GM21515 (cell line): Measurements from ENCODE around the gene CYP4F22.

Experiments
- ATAC-seq: cut with Tn5 transposase; IDR thresholded peaks from one replicate; pipeline ENCODE4 v1.9.1; 2021; ENCODE audit not compliant: unreplicated experiment

The CYP4F22 gene

GRCh38 chr19:15534957-15535864 lies 26.9 kb downstream of the CYP4F22 start:
- no peak for ATAC-seq

- no peak for ATAC-seq
Measured at GRCh38 chr19:15536350-15536749, 28.0 kb downstream of the CYP4F22 start.

- ATAC-seq = no peak
Measured at GRCh38 chr19:15538774-15539173, 30.4 kb downstream of the CYP4F22 start.

DNA sequence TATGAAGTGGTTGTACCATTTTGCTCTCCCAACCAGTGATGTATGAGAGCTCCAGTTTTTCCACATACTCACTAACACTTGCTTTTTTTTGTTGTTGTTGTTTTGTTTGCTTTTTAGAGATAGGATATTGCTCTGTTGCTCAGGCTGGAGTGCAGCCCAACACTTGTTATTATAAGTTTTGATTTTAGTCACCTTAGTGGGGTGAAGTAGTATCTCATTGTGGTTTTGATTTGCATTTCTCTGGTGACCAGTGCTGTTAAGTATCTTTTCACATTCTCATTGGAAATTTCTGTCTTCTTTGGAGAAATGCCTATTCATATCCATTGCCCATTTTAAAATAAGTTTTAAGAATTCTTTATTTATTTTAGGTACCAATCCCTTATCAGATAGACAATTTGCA lies 31.3 kb downstream of the CYP4F22 start:
- no peak for ATAC-seq

- no peak for ATAC-seq
Measured at GRCh38 chr19:15540435-15540834, 32.1 kb downstream of the CYP4F22 start.

DNA sequence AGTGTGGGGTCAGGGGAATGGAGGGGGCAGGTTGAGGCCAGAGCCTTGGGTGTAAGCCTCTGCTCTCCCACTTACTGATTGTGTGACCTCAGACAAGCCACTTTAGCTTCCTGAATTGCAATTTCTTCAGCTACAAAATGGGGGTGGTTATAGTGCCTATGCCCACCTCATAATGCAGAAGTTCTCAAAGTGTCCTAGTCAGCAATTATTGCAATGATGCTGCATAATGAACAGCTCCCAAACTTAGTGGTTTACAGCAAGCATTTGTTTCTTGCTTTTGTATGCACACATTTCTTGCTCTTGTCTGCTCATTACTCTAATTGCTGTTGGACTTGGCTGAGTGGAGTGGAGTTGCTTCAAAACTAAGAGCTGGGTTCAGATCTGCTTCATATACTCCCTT lies 36.0 kb downstream of the CYP4F22 start:
- ATAC-seq = no peak

DNA sequence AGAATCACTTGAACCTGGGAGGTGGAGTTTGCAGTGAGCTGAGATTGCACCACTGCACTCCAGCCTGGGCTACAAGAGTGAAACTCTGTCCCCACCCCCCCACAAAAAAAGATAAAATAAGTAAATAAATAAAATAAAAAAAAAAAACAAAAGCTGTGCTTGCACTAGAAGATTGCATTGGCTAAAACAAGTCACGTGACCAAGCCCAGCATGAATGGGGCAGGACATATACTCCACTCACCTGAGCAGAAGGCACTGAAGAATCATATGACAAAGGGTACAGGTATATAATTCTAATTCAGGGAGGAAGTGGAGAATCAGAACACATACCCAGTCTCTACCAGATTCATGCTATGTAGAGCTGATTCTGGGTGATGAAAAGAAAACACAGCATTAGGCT lies 36.6 kb downstream of the CYP4F22 start:
- ATAC-seq = no peak

GRCh38 chr19:15548648-15549047 lies 40.3 kb downstream of the CYP4F22 start:
- ATAC-seq = no peak

DNA sequence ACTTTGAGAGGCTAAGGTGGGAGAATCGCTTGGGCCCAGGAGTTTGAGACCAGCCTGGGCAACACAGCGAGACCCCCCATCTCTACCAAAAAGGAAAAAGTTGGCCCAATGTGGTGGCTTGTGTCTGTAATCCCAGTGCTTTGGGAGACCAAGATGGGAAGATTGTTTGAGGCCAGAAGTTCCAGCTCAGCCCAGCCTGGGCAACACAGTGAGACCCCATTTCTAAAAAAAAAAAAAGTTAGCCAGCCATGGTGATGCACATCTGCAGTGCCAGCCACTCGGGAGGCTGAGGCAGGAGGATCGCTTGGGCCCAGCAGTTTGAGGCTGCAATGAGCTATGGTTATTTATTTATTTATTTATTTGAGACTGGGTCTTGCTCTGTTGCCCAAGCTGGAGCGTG lies 41.3 kb downstream of the CYP4F22 start:
- ATAC-seq = no peak

DNA sequence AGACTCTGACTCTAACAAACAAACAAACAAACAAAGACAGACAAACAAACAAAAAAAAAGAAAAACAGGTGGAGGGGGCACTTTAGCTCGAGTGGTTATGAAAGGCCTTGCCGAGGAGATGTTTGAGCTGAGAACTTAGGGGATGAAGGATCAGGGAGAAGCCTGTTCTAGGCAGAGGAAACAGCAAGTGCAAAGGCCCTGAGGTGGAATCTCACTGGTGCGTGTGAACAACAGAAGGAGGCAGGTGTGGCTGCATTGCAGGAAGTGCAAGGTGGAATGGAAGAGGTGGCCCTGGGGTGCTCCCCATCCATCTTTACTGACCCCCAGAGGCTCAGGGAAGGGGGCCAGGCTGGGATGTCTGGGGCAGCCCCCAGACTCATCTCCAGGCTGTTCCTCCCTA lies 41.9 kb downstream of the CYP4F22 start:
- no peak for ATAC-seq

- ATAC-seq = no peak
Measured at GRCh38 chr19:15550929-15551292, 42.6 kb downstream of the CYP4F22 start.

DNA sequence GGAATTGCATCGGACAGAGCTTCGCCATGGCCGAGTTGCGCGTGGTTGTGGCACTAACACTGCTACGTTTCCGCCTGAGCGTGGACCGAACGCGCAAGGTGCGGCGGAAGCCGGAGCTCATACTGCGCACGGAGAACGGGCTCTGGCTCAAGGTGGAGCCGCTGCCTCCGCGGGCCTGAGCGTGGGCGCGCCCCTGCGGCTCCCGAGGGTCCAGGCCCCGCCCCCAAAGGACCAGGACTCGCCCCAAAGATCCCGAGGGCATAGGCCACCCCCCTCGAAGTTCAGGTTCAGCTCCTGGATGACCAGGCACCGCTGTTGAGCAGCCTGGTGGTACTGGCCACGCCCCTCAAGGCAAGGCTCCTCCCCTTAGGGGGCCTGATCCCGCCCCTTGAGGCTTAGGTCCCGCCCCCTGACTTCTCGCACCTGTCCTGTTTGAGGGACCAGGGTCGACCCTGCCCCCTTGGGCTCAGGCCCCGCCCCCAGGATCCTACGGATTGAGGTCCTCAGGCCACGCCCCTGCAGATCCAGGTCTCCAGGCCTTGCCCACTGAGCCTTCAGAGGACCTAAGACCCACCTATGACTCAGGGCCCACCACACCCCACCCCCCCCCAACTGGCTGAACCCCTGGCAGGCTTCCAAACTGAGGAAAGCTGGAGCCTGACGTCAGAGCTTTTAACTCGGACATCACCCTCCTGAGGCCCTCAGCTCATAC lies 43.1 kb downstream of the CYP4F22 start:
- no peak for ATAC-seq

DNA sequence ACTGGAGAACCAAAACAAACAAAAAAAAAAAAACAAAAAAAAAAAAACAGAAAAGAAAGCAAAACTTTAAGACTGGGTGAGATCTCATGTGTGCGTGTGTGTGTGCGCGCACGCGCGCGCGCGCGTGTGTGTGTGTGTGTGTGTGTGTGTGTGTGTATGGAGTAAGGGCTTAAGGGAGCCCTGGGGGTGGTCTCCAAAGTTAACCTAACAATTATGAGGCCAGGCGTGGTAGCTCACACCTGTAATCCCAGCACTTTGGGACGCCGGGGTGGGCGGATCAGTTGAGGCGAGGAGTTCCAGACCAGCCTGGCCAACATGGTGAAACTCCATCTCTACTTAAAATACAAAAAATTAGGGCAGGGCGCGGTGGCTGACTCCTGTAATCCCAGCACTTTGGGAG lies 46.7 kb downstream of the CYP4F22 start:
- ATAC-seq = no peak

- peak; percentile 52 for ATAC-seq
Measured at GRCh38 chr19:15555759-15556633, 47.7 kb downstream of the CYP4F22 start.

GRCh38 chr19:15556634-15557181 lies 48.4 kb downstream of the CYP4F22 start:
- no peak for ATAC-seq

GRCh38 chr19:15557223-15557622 lies 48.9 kb downstream of the CYP4F22 start:
- ATAC-seq = no peak

GRCh38 chr19:15562145-15562544 lies 53.8 kb downstream of the CYP4F22 start:
- ATAC-seq = no peak

DNA sequence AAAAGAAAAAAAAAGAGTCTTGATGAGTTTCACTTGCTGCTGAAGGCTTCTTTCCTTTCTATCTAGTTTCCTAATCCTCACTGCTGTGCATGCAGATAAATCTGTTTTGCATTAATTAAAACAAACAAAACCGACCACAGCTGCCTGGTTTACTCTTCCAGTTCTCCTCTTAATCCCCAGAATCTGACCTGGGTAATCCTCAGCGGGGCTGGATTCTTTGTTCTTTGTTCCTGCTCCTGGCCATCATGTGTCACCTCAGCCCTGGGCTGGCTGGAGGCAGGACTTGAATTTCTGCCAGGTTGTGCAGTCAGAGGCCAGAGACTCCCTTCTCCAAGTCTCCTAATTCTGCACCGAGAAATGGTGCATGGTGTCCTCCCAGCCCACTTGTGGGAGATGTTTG lies 54.5 kb downstream of the CYP4F22 start:
- ATAC-seq = no peak

DNA sequence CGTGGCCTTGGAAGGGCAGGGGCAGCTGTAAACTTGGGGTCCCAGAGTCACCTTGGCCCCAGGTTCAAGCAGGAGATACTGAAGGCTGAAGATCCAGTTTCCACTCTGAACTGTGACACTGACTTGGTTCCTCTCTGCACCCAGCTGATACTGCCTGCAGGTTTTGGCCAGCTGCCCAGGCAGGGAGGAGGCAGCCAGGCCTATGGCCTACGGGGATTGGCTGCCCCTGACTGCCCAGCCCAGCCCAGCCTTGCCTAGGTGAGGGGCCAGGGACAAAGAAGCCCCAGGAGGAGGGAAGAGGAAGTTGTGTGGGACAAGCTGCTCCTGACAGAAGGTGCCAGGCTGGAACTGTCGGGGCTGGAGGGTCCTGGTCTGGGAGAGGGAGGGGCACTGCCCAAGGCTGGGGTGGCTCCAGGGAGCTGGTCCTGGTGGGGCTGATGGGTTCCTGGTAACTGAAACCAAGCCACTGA lies 55.0 kb downstream of the CYP4F22 start:
- no peak for ATAC-seq

- no peak for ATAC-seq
Measured at GRCh38 chr19:15563931-15564330, 55.6 kb downstream of the CYP4F22 start.
